Neural progenitor cell (in vitro differentiated cells): ENCODE measurements around the gene UBAP2. TPM values are rescaled to one million over a fixed set of nuclear protein-coding genes. Genes with fewer than 3 reads are reported as not detected.
"Not testable (repeated sequence)": the region's sequence is repeated elsewhere in the genome, so short reads cannot be mapped to it uniquely, and the experiment has no call there.

Experiments
- DNase-seq: peaks from one replicate; pipeline ENCODE4 v3.0.0-alpha.2; 2016; ENCODE audit warnings: low spot score
- H2AFZ ChIP-seq: fragments of 200-600 bp; sonication (generic); replicated peaks from 2 replicates; pipeline ENCODE4 v1.6.1; 2016; ENCODE audit warnings: antibody characterized with exemption
- H3F3A ChIP-seq: fragments of 200-600 bp; sonication (generic); 2 replicates; pipeline ENCODE4 v1.6.1; 2016; ENCODE audit warnings: antibody characterized with exemption, low read depth
- H3K27ac ChIP-seq: fragments of 200-600 bp; sonication (generic); 2 replicates; pipeline ENCODE4 v1.5.1; 2016; ENCODE audit warnings: mild to moderate bottlenecking
- H3K27me3 ChIP-seq: fragments of 200-600 bp; sonication (generic); 2 replicates; pipeline ENCODE4 v1.6.1; 2016; ENCODE audit warnings: mild to moderate bottlenecking, moderate library complexity
- H3K36me3 ChIP-seq: fragments of 200-600 bp; sonication (generic); 2 replicates; pipeline ENCODE4 v1.5.1; 2016
- H3K4me1 ChIP-seq: fragments of 200-600 bp; sonication (generic); 2 replicates; pipeline ENCODE4 v1.6.1; 2016; ENCODE audit warnings: mixed run types
- H3K4me2 ChIP-seq: fragments of 200-600 bp; sonication (generic); 2 replicates; pipeline ENCODE4 v1.6.1; 2016
- H3K4me3 ChIP-seq: fragments of 200-600 bp; sonication (generic); 2 replicates; pipeline ENCODE4 v1.5.1; 2016
- H3K79me2 ChIP-seq: fragments of 200-600 bp; sonication (generic); 2 replicates; pipeline ENCODE4 v1.6.1; 2016; ENCODE audit warnings: low read depth
- H3K9ac ChIP-seq: fragments of 200-600 bp; sonication (generic); 2 replicates; pipeline ENCODE4 v1.6.1; 2016
- H3K9me3 ChIP-seq: fragments of 200-600 bp; sonication (generic); 2 replicates; pipeline ENCODE4 v1.5.1; 2016; ENCODE audit warnings: low read depth
- H4K20me1 ChIP-seq: fragments of 200-600 bp; sonication (generic); 2 replicates; pipeline ENCODE4 v1.6.1; 2016; ENCODE audit warnings: low read depth
- H3K27ac Mint-ChIP-seq: 3 replicates; pipeline ENCODE4 v1.8.0; 2021; ENCODE audit warnings: mixed read lengths
- H3K27me3 Mint-ChIP-seq: 2 replicates; pipeline ENCODE4 v1.8.0; 2022; ENCODE audit warnings: low read depth, mild to moderate bottlenecking, inconsistent platforms, moderate library complexity, mixed read lengths; ENCODE audit not compliant: insufficient read depth
- H3K36me3 Mint-ChIP-seq: 3 replicates; pipeline ENCODE4 v1.8.0; 2021; ENCODE audit warnings: mixed read lengths
- H3K4me1 Mint-ChIP-seq: 3 replicates; pipeline ENCODE4 v1.8.0; 2021; ENCODE audit warnings: mixed read lengths
- H3K4me3 Mint-ChIP-seq: 3 replicates; pipeline ENCODE4 v1.8.0; 2021; ENCODE audit warnings: mild to moderate bottlenecking, moderate library complexity, mixed read lengths
- H3K9me3 Mint-ChIP-seq: 3 replicates; pipeline ENCODE4 v1.8.0; 2020; ENCODE audit warnings: mixed read lengths
- CTCF ChIP-seq: fragments of 200-600 bp; sonication (generic); IDR thresholded peaks from 2 replicates; pipeline ENCODE4 v1.5.1; 2017; ENCODE audit warnings: antibody characterized with exemption, mild to moderate bottlenecking
- EZH2 ChIP-seq: fragments of 200-600 bp; sonication (generic); IDR thresholded peaks from 2 replicates; pipeline ENCODE4 v1.6.1; 2017; ENCODE audit warnings: antibody characterized with exemption, mild to moderate bottlenecking, moderate library complexity
- EZH2phosphoT487 ChIP-seq: fragments of 200-600 bp; sonication (generic); IDR thresholded peaks from 2 replicates; pipeline ENCODE4 v1.6.1; 2017; ENCODE audit warnings: antibody characterized with exemption
- total RNA-seq: library from RNA; depleted of rRNA; stranded (reverse); fragments of >200 nt; gene quantifications from 2 replicates; pipeline ENCODE4 v1.2.3, GENCODE V29; 2015; ENCODE audit warnings: low replicate concordance

Gene UBAP2
- total RNA-seq, 1 donor from 2014 or later = 24.3 TPM

- Histone ChIP-seq H3K36me3 (no peaks in the 10 kb centered on the region), H3K4me2 (no peak overlapping the region), H3K79me2 (peaks cover 100% of the 10 kb centered on the region), H3K9ac (no peak overlapping the region), H3F3A (no peaks in the 10 kb centered on the region), H3K4me1 (no peaks in the 10 kb centered on the region), H3K4me3 (no peak overlapping the region), H3K27ac (no peak overlapping the region), H4K20me1 (peaks cover 6% of the 10 kb centered on the region), H3K27me3 (no peaks in the 10 kb centered on the region), H2AFZ (no peak overlapping the region), H3K9me3 (no peaks in the 10 kb centered on the region)
- Mint-ChIP-seq H3K4me3 (no peak overlapping the region), H3K27me3 (peaks cover 3% of the 10 kb centered on the region), H3K9me3 (peaks cover 4% of the 10 kb centered on the region), H3K36me3 (peaks cover 12% of the 10 kb centered on the region), H3K27ac (no peak overlapping the region), H3K4me1 (no peaks in the 10 kb centered on the region)
- DNase-seq = no peak
- no peak for TF ChIP-seq EZH2
- no peak for TF ChIP-seq CTCF
- no peak for TF ChIP-seq EZH2phosphoT487
Observed at GRCh38 chr9:34027845-34028574, 20.7 kb downstream of the UBAP2 start.

GRCh38 chr9:34025811-34026210 lies 22.9 kb downstream of the UBAP2 start:
- Mint-ChIP-seq H3K9me3 (no peaks in the 10 kb centered on the region), H3K27me3 (no peaks in the 10 kb centered on the region), H3K27ac (no peak overlapping the region), H3K4me3 (no peak overlapping the region), H3K36me3 (peaks cover 5% of the 10 kb centered on the region), H3K4me1 (no peaks in the 10 kb centered on the region)
- no peak overlapping the region for H3K27ac ChIP-seq
- no peaks in the 10 kb centered on the region for H3K27me3 ChIP-seq
- no peak for TF ChIP-seq EZH2
- peaks cover 100% of the 10 kb centered on the region for H3K79me2 ChIP-seq
- H3K36me3 ChIP-seq = no peaks in the 10 kb centered on the region
- H2AFZ ChIP-seq = no peak overlapping the region
- DNase-seq = no peak
- H3K4me3 ChIP-seq = no peak overlapping the region
- no peaks in the 10 kb centered on the region for H3K4me1 ChIP-seq
- no peak overlapping the region for H3K4me2 ChIP-seq
- H4K20me1 ChIP-seq = peaks cover 11% of the 10 kb centered on the region
- no peaks in the 10 kb centered on the region for H3F3A ChIP-seq
- H3K9ac ChIP-seq = no peak overlapping the region
- H3K9me3 ChIP-seq = no peaks in the 10 kb centered on the region

GRCh38 chr9:34025062-34025461 lies 23.6 kb downstream of the UBAP2 start:
- Histone ChIP-seq H3K4me3 (no peak overlapping the region), H3K27ac (no peak overlapping the region), H3K4me2 (no peak overlapping the region), H3K79me2 (peaks cover 100% of the 10 kb centered on the region), H3K4me1 (no peaks in the 10 kb centered on the region), H3K9me3 (no peaks in the 10 kb centered on the region), H3K9ac (no peak overlapping the region), H3K27me3 (no peaks in the 10 kb centered on the region), H3K36me3 (no peaks in the 10 kb centered on the region), H3F3A (no peaks in the 10 kb centered on the region), H2AFZ (no peak overlapping the region), H4K20me1 (peaks cover 11% of the 10 kb centered on the region)
- Mint-ChIP-seq H3K4me3 (no peak overlapping the region), H3K27ac (no peak overlapping the region), H3K36me3 (peaks cover 5% of the 10 kb centered on the region), H3K4me1 (no peaks in the 10 kb centered on the region), H3K27me3 (no peaks in the 10 kb centered on the region), H3K9me3 (no peaks in the 10 kb centered on the region)
- DNase-seq = no peak
- TF ChIP-seq CTCF = no peak
- no peak for TF ChIP-seq EZH2
- TF ChIP-seq EZH2phosphoT487 = no peak

- H3F3A ChIP-seq, H3K4me1 ChIP-seq, H3K4me3 Mint-ChIP-seq, H3K9me3 Mint-ChIP-seq, H2AFZ ChIP-seq, H3K36me3 Mint-ChIP-seq, H3K27ac ChIP-seq, H3K9me3 ChIP-seq, H3K27me3 ChIP-seq, H3K27ac Mint-ChIP-seq, H3K9ac ChIP-seq, H3K36me3 ChIP-seq, H3K4me3 ChIP-seq, H3K4me2 ChIP-seq, H3K4me1 Mint-ChIP-seq, H3K27me3 Mint-ChIP-seq, DNase-seq: not testable (repeated sequence)
- H4K20me1 ChIP-seq = peaks cover 11% of the 10 kb centered on the region
- peaks cover 100% of the 10 kb centered on the region for H3K79me2 ChIP-seq
Observed at GRCh38 chr9:34024476-34024875, 24.2 kb downstream of the UBAP2 start.
